Activated CD8-positive, alpha-beta memory T cell treated with anti-CD3 and anti-CD28 coated beads, Interleukin-2, amount 50 U/mL, for 1 hour (primary cell): ENCODE data around the gene SUPT3H.
"Not testable (repeated sequence)": the region's sequence is repeated elsewhere in the genome, so short reads cannot be mapped to it uniquely, and the experiment has no call there.

Experiments used
- DNase-seq: peaks from one replicate; pipeline ENCODE4 v3.0.0-alpha.2; 2020; ENCODE audit errors: extremely low read depth

Gene SUPT3H

GRCh38 chr6:44900358-44900757, 477.4 kb downstream of the SUPT3H start:
- not testable (repeated sequence) for DNase-seq

GRCh38 chr6:44898296-44898930, 479.3 kb downstream of the SUPT3H start:
- DNase-seq = no peak

- no peak for DNase-seq
Measured at GRCh38 chr6:44897316-44897715, 480.4 kb downstream of the SUPT3H start.

- DNase-seq = no peak
Measured at GRCh38 chr6:44896701-44897100, 481.0 kb downstream of the SUPT3H start.

- no peak for DNase-seq
Measured at GRCh38 chr6:44892579-44892978, 485.2 kb downstream of the SUPT3H start.

GRCh38 chr6:44879071-44879470, 498.7 kb downstream of the SUPT3H start:
- DNase-seq = not testable (repeated sequence)

GRCh38 chr6:44876638-44877037, 501.1 kb downstream of the SUPT3H start:
- DNase-seq = not testable (repeated sequence)

- DNase-seq = no peak
Measured at GRCh38 chr6:44869321-44869897, 508.3 kb downstream of the SUPT3H start.

GRCh38 chr6:44868910-44869309, 508.8 kb downstream of the SUPT3H start:
- no peak for DNase-seq

GRCh38 chr6:44868335-44868668, 509.4 kb downstream of the SUPT3H start:
- DNase-seq = no peak

GRCh38 chr6:44867571-44868334, 510.0 kb downstream of the SUPT3H start:
- no peak for DNase-seq

- not testable (repeated sequence) for DNase-seq
Measured at GRCh38 chr6:44865184-44865583, 512.5 kb downstream of the SUPT3H start.

- DNase-seq = no peak
Measured at GRCh38 chr6:44859901-44860410, 517.8 kb downstream of the SUPT3H start.

- DNase-seq = no peak
Measured at GRCh38 chr6:44858998-44859397, 518.7 kb downstream of the SUPT3H start.

GRCh38 chr6:44856479-44856878, 521.3 kb downstream of the SUPT3H start:
- DNase-seq = no peak

GRCh38 chr6:44855562-44856411, 521.9 kb downstream of the SUPT3H start:
- no peak for DNase-seq

- no peak for DNase-seq
Measured at GRCh38 chr6:44854712-44855443, 522.9 kb downstream of the SUPT3H start.

- DNase-seq = no peak
Measured at GRCh38 chr6:44851176-44851575, 526.6 kb downstream of the SUPT3H start.

- DNase-seq = no peak
Measured at GRCh38 chr6:44850312-44850711, 527.4 kb downstream of the SUPT3H start.

- DNase-seq = no peak
Measured at GRCh38 chr6:44849806-44850205, 527.9 kb downstream of the SUPT3H start.

- no peak for DNase-seq
Measured at GRCh38 chr6:44843734-44844133, 534.0 kb downstream of the SUPT3H start.
